Stimulated activated CD4-positive, alpha-beta T cell treated with anti-CD3 and anti-CD28 coated beads, Interleukin-12 subunit alpha, Interleukin-12 subunit beta, amount 100 ng/mL, for 4 hours (primary cell): ENCODE measurements around the gene TRAPPC14.
A peak's percentile ranks its signal among the peaks of the same experiment; 100 is the strongest.
"Not testable (repeated sequence)": the region's sequence is repeated elsewhere in the genome, so short reads cannot be mapped to it uniquely, and the experiment has no call there.

ENCODE experiments used
- DNase-seq: peaks from one replicate; pipeline ENCODE4 v3.0.0-alpha.2; 2020

The TRAPPC14 gene

GRCh38 chr7:100152937-100153666, 5.4 kb downstream of the TRAPPC14 start:
- no peak for DNase-seq

- no peak for DNase-seq
These were observed 6.1 kb downstream of the TRAPPC14 start for GRCh38 chr7:100152404-100152803.

- peak; percentile 92 for DNase-seq
These were observed 9.8 kb downstream of the TRAPPC14 start, which contains the start of gene LAMTOR4 for GRCh38 chr7:100148559-100149328. LAMTOR4 (plus strand) TSS chr7:100148918; CDS start chr7:100148973, 55 bp downstream.

- DNase-seq, result no peak
These were observed 10.3 kb downstream of the TRAPPC14 start for GRCh38 chr7:100148225-100148558.

GRCh38 chr7:100147278-100147677, 11.2 kb downstream of the TRAPPC14 start:
- DNase-seq, result no peak

GRCh38 chr7:100146350-100146749, 12.2 kb downstream of the TRAPPC14 start:
- not testable (repeated sequence) for DNase-seq

- no peak for DNase-seq
These were observed 16.1 kb downstream of the TRAPPC14 start for GRCh38 chr7:100142461-100142860.

GRCh38 chr7:100141555-100141949, 17.0 kb downstream of the TRAPPC14 start:
- DNase-seq, result no peak

GRCh38 chr7:100137851-100138760, 20.4 kb downstream of the TRAPPC14 start:
- DNase-seq, result no peak

GRCh38 chr7:100132697-100133151, 25.8 kb downstream of the TRAPPC14 start:
- peak; percentile 57 for DNase-seq

GRCh38 chr7:100132126-100132525, 26.4 kb downstream of the TRAPPC14 start:
- no peak for DNase-seq

- peak; percentile 81 for DNase-seq
These were observed 27.7 kb downstream of the TRAPPC14 start for GRCh38 chr7:100130608-100131453.

- DNase-seq, result not testable (repeated sequence)
These were observed 28.3 kb downstream of the TRAPPC14 start for GRCh38 chr7:100130220-100130607.

GRCh38 chr7:100128637-100128963, 29.9 kb downstream of the TRAPPC14 start:
- no peak for DNase-seq

- peak; percentile 21 for DNase-seq
These were observed 30.5 kb downstream of the TRAPPC14 start for GRCh38 chr7:100127866-100128636.

GRCh38 chr7:100126931-100127865, 31.3 kb downstream of the TRAPPC14 start, which contains the start of gene MBLAC1:
MBLAC1 (plus strand) TSS chr7:100126967; CDS start chr7:100127396, 429 bp downstream.
- peak; percentile 88 for DNase-seq

GRCh38 chr7:100126239-100126930, 32.1 kb downstream of the TRAPPC14 start:
- DNase-seq, result peak; percentile 21

GRCh38 chr7:100124301-100125230, 34.0 kb downstream of the TRAPPC14 start:
- DNase-seq, result no peak
